ENCODE data around the gene MPL.
A peak's percentile ranks its signal among the peaks of the same experiment; 100 is the strongest.
"Not testable (repeated sequence)": the region's sequence is repeated elsewhere in the genome, so short reads cannot be mapped to it uniquely, and the experiment has no call there.

MPL gene

DNA sequence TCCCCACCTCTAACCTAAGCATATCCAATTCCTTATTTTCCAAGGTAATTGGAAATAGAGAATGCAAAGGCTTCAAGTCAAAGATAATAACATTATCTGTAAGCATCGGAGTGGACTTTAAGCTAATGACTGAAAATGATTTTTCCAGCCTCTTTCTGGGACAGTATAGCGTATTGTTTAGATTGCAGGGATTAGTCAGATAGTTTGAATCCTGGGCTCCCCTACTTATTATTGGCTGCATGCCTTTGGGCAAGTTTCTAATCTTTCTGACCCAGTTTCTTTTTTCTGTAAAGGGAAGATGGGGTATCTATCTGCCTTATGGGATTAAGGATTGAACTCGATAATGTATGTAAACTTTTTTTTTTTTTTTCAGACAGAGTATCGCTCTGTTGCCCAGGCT lies 19.6 kb downstream of the MPL start:
- DNase-seq (ENCODE audit: low read depth) = no peak

DNA sequence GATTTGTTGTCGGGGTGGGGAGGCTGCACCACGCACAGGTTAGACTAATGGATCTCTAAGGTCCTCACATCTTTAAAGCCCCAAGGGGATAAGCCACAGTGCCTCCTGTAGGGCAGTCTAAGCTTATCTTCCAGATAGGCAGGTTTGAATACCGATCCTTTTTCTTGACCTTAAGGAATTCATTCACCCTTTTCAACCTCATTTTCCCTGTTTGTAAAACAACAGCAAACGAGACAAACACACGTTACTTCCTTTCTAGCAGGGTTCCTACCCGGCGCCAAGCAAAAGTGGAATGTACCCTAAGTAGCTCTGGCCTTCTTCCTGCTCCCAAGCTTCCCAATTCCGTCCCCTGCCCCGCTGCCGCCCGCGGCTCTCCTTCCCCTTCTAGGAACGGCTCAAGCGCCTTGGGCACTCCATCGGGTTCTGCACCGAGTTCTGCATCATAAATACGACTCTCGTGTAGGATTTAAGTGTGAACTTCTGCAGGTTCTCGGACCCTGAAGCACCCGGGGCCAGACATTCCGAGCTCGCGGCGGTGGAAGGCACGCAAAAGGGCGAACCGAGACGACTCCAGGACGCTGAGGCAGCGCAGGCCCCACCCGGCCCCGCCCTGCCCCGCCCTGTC lies 20.6 kb downstream of the MPL start:
- DNase-seq (ENCODE audit: low read depth) = no peak

DNA sequence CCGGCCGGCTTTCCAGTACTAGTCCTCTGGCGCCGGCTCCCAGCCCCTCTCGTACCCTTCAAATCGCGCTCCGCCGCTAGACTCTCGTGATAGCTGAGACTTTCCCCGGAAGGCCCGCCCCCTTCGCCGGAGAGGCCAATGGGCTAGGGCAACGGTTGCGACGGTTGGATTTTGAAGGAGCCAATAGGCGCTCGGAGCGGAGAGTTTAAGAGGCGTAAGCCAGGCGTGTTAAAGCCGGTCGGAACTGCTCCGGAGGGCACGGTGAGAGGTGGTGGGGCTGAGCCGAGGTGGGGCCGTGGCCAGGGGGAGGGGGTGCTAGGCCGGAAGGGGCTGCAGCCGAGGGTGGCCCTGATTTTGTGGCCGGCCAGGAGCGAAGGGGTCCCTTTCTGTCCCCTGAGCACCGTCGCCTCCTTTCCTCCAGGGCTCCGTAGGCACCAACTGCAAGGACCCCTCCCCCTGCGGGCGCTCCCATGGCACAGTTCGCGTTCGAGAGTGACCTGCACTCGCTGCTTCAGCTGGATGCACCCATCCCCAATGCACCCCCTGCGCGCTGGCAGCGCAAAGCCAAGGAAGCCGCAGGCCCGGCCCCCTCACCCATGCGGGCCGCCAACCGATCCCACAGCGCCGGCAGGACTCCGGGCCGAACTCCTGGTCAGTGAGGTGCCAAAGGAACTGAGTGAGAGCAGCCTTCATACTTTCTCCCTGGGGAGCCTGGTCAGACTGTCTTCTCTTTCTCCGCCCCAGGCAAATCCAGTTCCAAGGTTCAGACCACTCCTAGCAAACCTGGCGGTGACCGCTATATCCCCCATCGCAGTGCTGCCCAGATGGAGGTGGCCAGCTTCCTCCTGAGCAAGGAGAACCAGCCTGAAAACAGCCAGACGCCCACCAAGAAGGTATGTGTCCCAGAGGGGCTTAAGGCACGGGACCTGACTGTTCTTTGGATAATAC lies 21.4 kb downstream of the MPL start, which contains the start of gene CDC20:
Gene CDC20 (plus strand): TSS at position 236 of the 948 bp plus-strand sequence. CDS start 235 bp downstream, at position 471.
- peak; percentile 98 for DNase-seq (ENCODE audit: low read depth)

DNA sequence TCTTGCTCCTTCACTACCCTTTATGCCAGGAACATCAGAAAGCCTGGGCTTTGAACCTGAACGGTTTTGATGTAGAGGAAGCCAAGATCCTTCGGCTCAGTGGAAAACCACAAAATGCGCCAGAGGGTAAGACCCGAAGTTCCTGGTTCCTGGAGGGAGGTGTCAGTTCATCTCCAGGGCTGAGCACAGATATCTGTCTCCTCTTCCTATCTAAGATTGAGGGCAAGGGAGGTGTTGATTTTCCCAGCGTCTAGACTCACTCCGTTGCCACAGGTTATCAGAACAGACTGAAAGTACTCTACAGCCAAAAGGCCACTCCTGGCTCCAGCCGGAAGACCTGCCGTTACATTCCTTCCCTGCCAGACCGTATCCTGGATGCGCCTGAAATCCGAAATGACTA lies 22.1 kb downstream of the MPL start:
- no peak for DNase-seq (ENCODE audit: low read depth)

DNA sequence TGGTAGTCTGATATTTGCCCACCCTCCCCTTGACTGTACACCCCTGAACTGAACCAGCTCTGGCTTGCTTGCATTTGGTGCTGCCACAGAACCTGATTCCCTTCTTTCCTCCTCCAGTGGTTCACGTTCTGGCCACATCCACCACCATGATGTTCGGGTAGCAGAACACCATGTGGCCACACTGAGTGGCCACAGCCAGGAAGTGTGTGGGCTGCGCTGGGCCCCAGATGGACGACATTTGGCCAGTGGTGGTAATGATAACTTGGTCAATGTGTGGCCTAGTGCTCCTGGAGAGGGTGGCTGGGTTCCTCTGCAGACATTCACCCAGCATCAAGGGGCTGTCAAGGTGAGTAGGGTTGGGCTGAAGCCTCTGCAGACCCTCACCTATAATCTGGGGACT lies 23.0 kb downstream of the MPL start:
- DNase-seq (ENCODE audit: low read depth) = no peak

DNA sequence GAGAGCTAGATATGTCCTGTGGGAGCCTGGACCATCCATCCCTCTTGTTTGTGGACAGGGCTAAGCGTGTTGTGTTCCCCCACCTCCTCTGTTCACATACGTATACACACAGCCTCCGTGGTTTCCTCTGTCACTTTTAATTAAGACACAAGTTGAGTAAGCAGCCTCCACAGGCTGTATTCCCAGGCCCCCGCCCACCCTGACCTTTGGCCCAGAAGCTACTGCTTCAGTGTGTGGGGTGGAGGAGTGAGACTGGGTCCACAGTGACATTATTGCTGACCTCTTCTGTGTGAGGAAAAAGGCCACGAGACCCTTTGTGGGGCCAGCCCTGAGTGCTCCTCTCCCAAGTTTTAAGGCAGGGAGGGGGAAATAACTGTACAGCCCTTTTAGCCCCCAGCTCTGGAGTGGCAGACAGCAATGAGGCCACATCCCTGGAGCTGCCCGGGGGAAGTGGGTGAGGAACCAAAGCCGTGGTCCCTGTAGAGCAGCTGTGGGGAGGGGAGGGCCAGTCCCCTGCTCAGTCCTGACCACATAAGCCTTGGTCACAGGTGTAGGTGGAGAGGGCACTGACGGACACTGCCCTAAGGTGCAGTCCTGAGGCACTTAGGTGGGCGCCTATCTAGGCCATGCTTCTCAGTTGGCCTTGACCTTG lies 25.8 kb downstream of the MPL start:
- no peak for DNase-seq (ENCODE audit: low read depth)

DNA sequence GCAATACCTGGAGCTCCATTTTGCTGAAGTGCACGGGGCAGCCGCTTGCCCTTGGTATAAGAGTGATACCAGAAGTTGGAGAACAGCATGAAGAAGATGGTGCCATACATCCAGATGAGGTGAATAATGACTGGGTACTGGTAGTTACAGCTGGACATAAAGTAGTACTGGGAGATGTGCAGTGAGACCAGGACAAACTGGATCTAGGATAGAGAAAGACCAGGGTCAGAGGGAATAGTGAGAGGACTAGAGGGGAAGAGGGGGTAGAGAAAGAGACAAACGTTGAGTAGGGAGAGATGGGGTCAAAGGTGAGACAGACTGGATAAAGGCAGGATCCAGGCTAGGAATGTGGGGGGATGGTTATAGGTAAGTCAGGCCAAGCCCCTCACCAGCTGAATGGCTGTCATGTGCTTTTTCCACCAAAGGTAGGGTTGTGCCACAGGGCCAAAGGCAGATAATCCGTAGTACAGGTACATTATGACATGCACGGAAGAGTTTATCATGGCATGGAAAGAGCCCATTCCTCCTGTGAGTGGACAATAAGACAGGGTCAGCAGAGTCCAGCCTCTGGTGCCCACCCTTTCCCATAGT lies 26.4 kb downstream of the MPL start:
- DNase-seq (ENCODE audit: low read depth) = no peak

DNA sequence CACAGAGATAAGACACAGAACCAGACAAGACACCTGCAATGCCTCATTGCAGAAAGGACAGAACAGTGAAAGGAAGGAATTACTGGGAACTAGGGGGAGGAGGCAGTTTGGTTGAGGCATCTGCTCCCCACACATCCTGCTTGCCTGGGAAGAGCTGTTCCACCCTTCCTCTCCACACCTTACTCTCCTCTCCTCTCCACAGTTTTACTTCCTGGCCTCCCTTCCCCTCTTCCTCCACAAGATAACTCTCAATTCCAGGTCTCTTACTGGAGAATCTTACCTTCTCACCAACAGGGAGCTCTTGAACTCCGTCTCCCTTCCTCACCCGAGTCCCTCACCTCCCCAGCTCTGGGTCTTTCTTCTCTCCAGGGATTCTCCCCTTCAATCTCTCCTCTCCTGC lies 28.1 kb downstream of the MPL start:
- DNase-seq (ENCODE audit: low read depth) = no peak

DNA sequence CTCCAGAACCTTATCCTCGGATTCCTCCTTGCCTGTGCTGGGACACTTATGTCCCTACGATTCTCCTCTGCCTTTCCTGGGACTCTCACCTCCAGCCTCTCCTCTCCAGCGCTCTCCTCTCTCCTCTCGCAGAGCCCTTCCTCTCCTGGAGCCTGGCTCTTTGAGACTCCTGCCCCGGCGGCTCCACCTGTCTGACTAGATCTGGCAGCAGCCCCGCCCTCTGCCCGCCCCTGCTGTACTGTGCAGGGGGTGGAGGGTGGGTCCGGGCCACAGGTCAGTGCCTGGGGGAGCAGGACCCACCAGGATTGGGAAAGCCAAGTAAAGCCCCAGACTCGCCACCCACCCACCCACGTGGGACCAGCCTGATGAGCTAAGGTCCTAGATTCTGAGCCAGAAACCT lies 28.6 kb downstream of the MPL start:
- no peak for DNase-seq (ENCODE audit: low read depth)

DNA sequence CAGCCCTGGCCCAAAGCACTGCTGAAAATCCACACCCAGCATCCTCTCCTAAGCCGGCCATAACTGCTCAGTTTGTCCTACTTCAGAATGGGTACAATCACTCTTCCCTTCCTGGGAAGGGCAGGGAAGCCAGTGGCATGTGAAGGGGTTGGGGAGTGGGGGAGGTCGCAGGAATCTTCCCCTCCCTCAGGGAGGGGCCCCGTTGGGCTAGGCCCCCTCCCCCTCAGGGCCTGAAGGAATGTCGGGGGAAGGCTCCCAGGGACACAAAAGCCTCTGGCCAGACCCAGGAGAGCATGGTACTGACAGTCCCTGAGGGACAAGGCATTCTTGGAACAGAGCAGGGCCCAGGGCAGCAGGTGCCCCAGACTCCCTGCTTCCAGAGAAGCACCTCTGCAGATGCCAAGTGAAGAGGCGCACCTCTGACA lies 29.0 kb downstream of the MPL start:
- no peak for DNase-seq (ENCODE audit: low read depth)

DNA sequence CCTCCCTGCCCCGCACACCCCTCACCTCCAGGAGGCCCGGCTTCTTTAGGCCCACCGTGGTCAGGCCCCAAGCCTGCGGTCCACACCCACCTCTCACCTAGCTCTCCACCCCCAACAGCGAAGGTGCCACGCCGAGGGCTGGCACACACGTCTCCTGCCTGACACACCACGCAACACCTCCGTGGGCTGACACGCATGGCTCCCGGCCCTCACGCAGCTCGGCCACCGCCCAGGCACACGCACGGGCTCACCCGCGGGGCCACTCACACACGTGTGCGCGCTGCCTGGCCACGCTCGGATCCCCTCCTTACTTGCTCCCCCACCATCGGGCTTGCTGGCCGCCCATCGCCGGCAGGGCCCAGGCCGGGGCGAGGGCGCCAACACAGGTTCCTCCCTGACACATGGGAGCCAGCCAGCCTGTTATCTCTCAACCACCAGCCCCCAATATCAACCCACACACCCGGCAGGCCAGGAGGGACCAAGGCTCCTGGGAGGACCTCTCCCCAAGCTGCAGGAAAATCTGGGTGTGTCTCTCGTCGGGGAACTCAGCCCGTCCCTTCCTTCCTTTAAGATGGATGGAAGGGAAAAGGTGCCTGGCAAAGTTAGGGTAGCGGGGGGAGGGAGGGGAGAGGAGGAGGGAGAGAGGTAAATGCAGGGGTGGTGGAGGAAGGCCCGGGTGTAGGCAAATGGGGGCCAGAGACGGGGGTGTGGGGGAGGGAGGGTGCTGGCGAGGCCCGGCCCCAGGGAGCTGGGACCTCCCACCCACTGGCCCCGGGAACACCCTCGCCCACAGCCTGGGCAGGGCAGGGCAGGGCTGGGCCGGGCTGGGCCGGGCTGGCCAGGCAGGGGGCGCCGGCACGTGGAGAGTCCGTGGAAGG lies 29.6 kb downstream of the MPL start:
- DNase-seq (ENCODE audit: low read depth) = no peak

DNA sequence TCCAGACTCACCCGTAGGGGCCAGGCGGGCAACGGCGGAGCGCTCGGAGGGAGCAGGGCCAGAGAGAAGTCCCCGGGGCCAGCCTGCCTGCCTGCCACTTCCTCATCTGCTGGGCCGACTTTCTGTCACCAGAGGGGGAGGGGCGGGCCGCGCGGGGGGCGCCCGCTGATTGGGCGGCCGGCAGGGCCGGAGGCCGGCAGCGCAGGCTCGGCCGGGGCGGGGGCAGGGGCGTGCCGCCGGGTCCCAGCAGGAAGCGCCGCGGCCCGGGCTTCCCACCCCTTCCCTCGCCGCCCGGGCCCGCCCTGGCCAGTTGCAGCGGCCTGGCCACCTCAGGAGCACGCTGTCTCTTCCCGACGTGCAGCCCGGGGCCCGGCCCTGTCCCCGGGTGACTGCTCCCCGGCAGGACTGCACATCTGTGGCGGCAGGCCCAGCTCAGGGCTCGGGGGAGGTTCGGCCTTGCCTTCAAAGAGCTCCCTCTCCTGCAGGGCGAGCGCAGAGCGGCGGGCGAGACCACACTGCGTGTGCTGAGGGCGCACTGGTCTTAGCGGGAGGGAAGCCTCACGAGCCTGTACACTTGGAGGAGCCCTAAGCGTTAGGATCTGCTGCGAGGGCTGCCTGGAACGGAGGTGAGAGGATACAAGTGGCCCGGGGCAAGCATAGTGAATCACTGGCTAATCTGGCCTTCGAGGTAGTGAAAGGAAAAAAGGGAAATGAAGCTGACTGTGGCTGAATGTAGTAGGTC lies 30.5 kb downstream of the MPL start, which contains the start of gene ELOVL1:
Gene ELOVL1 (minus strand): TSS at position 108 of the 742 bp plus-strand sequence. CDS start 2,402 bp downstream, outside the sequence.
- peak; percentile 68 for DNase-seq (ENCODE audit: low read depth)

DNA sequence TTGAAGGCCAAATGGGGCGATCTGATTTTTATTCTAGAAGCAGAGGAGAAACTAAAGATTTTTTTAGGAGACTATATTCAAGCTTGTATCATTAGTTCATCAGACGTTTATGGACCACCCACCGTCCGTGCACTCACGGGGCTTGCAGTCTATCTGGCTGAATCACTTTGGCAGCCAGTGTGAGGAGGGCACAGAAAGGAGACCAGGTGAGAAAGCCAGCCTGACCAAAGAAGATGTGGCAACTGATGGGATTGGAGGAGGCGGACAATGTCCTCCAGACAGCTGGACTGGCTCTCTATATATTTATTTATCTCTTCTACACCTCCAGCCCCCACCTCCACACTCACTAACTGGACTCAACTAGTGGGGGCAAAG lies 31.0 kb downstream of the MPL start:
- DNase-seq (ENCODE audit: low read depth) = no peak

DNA sequence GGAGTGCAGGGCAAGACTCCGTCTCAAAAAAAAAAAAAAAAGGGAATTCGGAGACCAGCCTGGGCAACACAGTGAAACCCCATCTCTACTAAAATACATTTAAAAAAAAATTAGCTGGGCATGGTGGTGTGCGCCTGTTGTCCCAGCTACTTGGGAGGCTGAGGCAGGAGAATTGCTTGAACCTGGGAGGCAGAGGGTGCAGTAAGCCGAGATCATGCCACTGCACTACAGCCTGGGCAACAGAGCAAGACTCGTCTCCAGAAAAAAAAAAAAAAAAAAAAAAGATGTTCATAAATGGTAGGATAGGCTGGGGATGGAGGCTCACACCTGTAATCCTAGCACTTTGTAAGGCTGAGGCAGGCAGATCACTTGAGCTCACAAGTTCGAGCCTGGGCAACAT lies 32.2 kb downstream of the MPL start:
- not testable (repeated sequence) for DNase-seq (ENCODE audit: low read depth)

DNA sequence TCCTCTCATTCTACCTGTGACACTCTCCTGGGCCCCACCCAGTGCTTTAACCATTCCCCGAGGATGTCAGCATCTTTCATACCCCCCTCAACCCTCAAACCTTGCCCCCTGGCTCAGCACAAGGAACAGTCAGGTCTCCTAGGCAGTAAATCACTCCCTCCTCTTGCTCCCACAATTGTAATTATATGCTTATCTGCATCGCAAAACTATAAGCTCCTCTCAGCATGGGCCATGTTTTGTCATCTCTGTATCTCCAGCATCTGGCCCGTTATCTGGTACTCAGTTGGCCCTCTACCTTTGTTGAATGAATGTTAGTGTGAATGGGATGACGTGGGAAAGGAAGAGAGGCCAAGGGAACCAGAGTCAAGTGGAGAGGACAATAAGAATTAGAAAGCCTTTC lies 32.9 kb downstream of the MPL start:
- no peak for DNase-seq (ENCODE audit: low read depth)

DNA sequence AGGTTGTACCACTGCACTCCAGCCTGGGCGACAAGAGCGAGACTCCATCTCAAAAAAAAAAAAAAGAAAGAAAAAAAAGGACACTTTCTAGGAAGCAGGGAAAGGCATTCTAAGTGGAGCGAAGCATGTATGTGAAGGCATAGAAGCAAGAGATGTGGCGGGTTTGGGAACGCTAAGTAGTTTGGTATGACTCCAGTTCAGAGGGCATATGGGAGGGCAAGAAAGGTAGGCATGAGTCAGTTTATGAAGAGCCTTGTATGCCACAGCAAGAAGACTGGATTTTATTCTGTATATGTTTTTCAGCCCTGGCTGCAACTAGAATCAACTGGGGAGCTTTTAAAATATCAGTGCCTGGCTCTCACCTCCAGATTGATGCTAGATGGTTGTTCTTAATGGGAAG lies 34.6 kb downstream of the MPL start:
- no peak for DNase-seq (ENCODE audit: low read depth)

DNA sequence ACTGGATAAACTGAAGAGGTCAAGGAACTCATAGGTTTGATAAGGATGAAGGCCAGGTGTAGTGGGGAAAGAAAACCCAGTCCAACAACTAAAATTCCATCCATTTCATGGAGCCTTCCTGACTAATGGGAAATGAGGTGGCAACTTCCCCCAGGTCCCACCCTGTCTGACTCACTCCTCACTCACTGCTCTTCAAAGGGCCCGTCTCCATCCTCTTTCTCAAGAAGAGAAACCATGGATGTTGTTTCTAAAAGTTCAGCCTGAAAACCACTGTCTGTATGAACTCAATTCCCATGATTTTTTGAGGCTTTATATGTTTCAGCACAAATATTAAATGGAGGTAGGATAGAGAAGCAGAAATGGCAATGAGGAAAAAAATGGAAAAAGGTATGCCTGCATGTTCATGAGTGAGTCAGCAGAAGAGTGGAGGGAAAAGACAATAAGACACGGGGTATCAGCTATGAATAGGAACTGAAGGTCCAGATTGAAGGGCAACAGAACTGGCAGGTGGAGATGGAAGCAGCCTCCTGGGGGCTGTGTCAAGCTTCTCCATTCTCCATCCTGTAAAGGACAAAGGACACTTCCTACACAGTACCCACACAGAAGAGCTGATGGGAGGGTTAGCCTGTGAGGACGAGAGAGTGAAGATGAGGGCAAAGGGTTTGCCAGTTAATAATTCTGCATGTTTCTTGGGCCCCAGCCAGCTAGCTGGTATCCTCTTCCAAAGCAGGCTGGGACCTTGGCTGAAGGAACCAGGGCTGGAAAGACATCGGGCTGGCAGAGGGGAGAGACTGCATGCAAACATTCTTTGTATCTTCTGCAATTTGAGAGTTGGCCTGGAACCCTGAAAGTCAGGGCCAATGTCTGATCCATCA lies 35.7 kb downstream of the MPL start:
- peak; percentile 86 for DNase-seq (ENCODE audit: low read depth)

DNA sequence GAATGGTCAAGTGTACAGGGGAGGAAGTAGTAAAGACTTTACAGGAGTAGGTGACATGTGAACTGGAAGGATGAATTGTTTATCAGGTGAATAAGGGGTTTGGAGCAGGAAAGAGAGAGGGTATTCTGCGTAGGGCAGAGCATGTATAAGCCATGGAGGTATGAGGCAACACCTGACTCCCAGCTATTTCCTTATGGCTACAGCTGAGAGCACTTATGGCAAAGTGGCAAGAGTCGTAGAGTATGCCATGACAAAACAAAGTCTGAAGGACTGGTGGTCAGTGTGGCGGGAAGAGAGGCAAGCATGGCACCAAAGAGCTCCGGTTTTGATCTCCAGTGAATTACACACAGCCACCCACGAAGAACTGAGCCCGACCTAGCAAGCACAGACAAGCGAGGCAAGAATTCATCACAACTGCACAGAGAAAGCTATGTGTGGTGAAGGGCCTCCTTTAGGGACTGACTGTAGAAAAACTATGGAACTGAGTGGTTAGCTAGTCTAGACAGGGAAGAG lies 39.2 kb downstream of the MPL start:
- DNase-seq (ENCODE audit: low read depth) = no peak

DNA sequence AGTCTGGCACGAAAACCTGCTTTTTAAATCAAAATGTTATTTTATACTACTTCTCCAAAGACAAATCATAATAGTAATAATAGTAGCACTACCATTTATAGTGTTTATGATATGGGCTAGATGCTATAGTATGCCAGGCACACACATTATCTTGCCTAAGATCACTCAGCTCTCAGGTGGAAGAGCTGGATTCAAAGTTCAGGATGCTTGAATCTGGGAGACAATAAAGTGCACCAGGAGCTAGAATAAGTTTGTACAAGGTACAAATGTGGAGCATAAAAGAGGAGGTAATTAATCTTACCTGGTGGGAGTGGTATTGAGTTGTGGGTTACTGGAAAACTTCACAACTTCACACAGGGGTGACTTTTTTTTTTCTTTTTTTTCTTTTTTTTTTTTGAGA lies 40.2 kb downstream of the MPL start:
- DNase-seq (ENCODE audit: low read depth) = no peak

Measured in HS-27A (cell line).